ENCODE data around the gene NKTR.

NKTR gene

DNA sequence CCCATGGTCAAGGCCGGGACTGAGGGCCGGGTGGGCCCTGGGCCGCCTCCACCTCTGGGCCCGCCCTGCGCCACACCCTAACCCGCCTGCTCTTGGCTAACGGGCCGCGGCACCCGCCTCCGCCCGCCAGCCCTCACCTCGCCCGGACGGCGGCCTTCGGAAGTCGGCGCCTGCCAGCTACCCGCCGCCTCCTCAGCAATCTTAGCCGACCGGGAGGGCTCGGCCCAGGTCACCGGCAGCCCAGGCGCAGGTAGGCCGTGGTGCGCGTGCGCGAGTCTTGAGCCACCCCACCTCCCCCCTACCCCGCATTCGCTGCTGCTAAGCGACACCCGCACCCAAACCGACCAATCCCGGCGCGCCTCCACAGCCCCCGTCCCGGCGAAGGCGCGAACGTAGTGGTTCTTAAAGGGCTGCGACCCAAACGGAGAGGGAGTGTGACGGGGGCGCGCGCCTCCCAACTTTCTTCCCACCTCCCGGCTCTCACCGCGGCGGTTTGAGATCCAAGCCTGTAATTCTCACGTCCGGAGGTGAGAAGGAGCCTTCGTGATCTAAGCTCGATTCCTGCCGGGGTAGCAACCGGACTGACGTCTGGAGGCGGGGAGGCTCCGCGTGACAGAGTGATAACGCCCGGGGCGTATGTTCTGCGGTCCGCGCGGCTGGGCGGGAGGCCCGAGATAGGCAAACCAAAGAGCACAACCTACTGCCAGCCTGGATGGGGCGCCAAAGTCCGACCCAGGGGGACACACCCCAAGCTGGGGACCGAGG lies 18.6 kb upstream of the NKTR start, which contains the start of gene SEC22C:
Gene SEC22C (minus strand): TSS at position 259 of the 765 bp plus-strand sequence. CDS start 12,921 bp downstream, outside the sequence.
- POLR2A ChIA-PET: interaction anchor here (1.2 to 1.6 kb wide), 2 partner anchors 9 to 19 kb away, joined by 4 to 6 read pairs; partner anchors contain the start of genes NKTR and SS18L2

DNA sequence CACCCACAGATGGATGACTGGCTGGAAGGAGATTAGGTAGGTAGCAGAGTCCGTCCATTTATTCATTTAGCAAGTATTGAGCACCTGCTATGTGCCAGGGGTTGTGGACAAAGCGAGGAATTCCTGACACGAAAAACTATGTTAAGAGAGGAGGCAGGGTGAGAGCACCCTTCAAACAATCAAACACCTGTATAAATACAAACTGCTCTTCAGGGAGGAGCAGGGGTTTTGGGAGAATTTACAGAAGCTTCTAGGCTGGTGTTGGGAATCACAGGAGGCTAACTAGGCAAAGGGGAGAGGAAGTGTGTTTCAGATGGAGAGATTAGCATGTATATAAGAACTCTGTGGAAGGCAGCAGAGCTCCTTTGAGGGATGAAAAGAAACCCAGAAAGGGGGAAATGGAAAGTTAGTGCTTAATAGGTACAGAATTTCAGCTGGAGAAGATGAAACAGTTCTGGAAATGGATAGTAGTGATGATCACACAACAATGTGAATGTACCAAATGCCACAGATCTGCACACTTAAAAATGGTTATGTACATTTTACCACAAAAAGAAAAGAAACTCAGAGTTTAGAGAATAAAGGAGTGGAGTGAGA lies 17.9 kb upstream of the NKTR start:
- ChIA-PET CTCF (interaction anchor here (1.0 to 2.8 kb wide), 4 partner anchors 11 to 463 kb away, joined by 3 to 21 read pairs (median 4); partner anchors contain the start of gene NKTR), POLR2A (interaction anchor here (1.6 kb wide), 1 partner anchor 18 kb away, joined by 6 read pairs; the partner anchor contains the start of gene NKTR)
- TF ChIP-seq, protein P1, sequence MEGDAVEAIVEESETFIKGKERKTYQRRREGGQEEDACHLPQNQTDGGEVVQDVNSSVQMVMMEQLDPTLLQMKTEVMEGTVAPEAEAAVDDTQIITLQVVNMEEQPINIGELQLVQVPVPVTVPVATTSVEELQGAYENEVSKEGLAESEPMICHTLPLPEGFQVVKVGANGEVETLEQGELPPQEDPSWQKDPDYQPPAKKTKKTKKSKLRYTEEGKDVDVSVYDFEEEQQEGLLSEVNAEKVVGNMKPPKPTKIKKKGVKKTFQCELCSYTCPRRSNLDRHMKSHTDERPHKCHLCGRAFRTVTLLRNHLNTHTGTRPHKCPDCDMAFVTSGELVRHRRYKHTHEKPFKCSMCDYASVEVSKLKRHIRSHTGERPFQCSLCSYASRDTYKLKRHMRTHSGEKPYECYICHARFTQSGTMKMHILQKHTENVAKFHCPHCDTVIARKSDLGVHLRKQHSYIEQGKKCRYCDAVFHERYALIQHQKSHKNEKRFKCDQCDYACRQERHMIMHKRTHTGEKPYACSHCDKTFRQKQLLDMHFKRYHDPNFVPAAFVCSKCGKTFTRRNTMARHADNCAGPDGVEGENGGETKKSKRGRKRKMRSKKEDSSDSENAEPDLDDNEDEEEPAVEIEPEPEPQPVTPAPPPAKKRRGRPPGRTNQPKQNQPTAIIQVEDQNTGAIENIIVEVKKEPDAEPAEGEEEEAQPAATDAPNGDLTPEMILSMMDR (IDR thresholded peaks at IDR 0.05; ENCODE audit: insufficient read depth, low read length, missing control alignments): no peak
- H3K4me3 ChIP-seq (ENCODE audit: low read depth, low read length): peak overlapping the region; percentile 73
- no peak for DNase-seq (ENCODE audit: low read depth, low spot score)

More for the DNA sequence above, 18.6 kb upstream of the NKTR start, which contains the start of gene SEC22C:
- peak within 1 kb of the TSS; percentile 73 for H3K4me3 ChIP-seq (ENCODE audit: low read depth, low read length)
- CTCF ChIA-PET: interaction anchor here (1.0 to 2.8 kb wide), 9 partner anchors 9 to 462 kb away, joined by 3 to 21 read pairs (median 4); partner anchors contain the start of gene NKTR
- TF ChIP-seq, protein P1 (IDR thresholded peaks at IDR 0.05; ENCODE audit: insufficient read depth, low read length, missing control alignments): no peak
- DNase-seq (ENCODE audit: low read depth, low spot score): peak; percentile 46

DNA sequence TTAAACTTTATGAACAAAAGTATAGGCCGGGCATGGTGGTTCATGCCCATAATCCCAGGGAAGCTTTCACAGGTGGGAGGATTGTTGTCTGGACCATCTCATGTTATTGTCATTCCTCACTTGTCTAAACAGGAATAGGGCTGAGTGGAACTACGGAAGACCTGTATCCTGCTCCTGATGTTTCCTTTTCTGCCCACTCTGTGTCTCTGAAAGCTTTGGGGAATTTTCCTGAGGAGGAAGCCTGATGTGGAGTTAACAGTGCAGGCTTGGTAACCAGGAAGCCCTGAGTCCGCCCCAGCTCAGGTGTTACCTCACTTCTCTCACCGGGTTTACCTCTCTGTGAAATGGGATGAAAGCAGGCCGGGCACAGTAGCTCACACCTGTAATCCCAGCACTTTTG lies 11.9 kb upstream of the NKTR start:
- ChIA-PET CTCF (interaction anchor here (1.7 kb wide), 1 partner anchor 156 kb away, joined by 3 read pairs; no protein-coding TSS in a partner anchor), POLR2A (no interaction called here)
- TF ChIP-seq, protein P1 (IDR thresholded peaks at IDR 0.05; ENCODE audit: insufficient read depth, low read length, missing control alignments): no peak
- H3K4me3 ChIP-seq (ENCODE audit: low read depth, low read length): no peak overlapping the region
- no peak for DNase-seq (ENCODE audit: low read depth, low spot score)

DNA sequence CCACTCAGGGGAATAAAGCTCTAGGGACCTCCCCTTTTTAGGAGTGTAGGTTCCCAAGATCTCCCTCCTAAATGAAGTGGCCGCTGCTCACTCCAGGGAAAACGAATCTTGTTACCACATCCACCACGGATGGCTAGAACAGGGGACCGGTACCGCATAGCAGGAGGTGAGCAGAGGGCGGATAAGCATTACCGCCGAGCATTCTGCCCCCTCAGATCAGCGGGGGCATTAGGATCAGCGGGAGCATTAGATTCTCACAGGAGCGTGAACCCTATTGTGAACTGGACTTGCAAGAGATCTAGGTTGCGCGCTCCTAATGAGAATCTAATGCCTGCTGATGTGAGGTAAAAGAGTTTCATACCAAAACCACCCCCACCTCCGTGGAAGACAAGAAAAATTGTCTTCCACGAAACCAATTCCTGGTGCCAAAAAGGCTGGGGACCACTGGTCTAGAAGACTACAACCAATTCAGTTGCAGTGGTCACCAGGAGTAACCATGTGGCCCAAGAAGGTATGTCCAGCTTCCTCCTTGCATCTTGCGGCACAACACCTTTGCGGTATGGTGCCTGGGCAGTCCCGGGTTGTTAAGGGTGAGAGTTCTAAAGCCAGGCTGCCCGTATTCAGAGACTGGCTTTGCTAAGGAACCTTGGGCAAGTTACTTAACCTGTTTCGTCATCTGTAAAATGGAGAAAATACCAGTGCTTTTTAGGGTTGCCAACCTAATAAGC lies 10.9 kb upstream of the NKTR start:
- no peak for DNase-seq (ENCODE audit: low read depth, low spot score)
- TF ChIP-seq, protein P1 (IDR thresholded peaks at IDR 0.05; ENCODE audit: insufficient read depth, low read length, missing control alignments): no peak
- H3K4me3 ChIP-seq (ENCODE audit: low read depth, low read length): peak overlapping the region; percentile 76; the same call in 1 of the 2 replicates
- ChIA-PET CTCF (interaction anchor here (1.7 to 1.8 kb wide), 2 partner anchors 155 to 162 kb away, joined by 3 to 4 read pairs; no protein-coding TSS in a partner anchor), POLR2A (interaction anchor here (0.7 to 1.2 kb wide), 2 partner anchors 11 kb away, joined by 3 to 22 read pairs; partner anchors contain the start of gene NKTR)

DNA sequence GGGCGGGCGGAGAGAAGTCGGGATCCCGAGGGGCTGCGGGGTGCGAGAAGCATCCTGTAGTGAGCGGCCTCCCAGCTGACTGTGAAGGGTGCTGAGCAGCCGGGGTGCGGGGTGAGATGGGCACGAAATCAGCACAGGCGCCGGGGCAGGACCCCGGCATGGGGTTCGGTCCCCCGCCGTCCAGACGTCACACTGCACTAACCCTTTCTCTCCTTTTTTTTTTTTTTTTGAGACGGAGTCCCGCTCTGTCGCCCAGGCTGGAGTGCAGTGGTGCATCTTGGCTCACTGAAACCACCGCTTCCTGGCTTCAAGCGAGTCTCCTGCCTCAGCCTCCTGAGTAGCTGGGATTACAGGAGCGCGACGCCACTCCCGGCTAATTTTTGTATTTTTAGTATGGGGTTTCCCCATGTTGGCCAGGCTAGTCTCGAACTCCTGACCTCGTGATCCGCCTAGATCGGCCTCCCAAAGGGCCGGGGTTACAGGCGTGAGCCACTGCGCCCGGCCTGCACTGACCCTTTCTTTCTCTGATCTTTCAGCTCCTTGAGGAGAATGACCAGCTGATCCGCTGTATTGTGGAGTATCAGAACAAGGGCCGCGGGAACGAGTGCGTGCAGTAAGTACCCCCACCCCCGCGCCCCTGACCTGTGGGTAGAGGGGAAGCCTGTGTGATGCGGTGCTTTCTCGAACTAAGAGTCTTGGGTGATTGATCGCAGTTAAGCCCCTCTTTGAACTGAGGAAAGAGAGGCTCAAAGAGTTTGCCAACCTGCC lies 9.3 kb upstream of the NKTR start:
- TF ChIP-seq, protein P1 (IDR thresholded peaks at IDR 0.05; ENCODE audit: insufficient read depth, low read length, missing control alignments): no peak
- H3K4me3 ChIP-seq (ENCODE audit: low read depth, low read length): peak overlapping the region; percentile 76
- POLR2A ChIA-PET: interaction anchor here (0.6 to 1.2 kb wide), 7 partner anchors 9 to 84 kb away, joined by 3 to 22 read pairs (median 4); partner anchors contain the start of gene NKTR
- DNase-seq (ENCODE audit: low read depth, low spot score): no peak
- CTCF ChIA-PET: interaction anchor here (1.7 to 1.8 kb wide), 2 partner anchors 9 to 161 kb away, joined by 4 to 6 read pairs; partner anchors contain the start of gene NKTR

All from AG04449 (cell line).